GM23338 (cell line): Measurements from ENCODE around the gene PIRT. TPM values are rescaled to one million over a fixed set of nuclear protein-coding genes. Genes with fewer than 3 reads are reported as not detected.

Experiments used
- ATAC-seq: fragments of 200-7000 bp; cut with Tn5 transposase; 3 replicates; pipeline ENCODE4 v1.9.1; 2020
- DNase-seq: peaks from one replicate; pipeline ENCODE4 v3.0.0-alpha.2; 2015; ENCODE audit warnings: low spot score
- H2AFZ ChIP-seq: fragments of 200-600 bp; sonication (generic); 2 replicates; pipeline ENCODE4 v1.8.0; 2016; ENCODE audit warnings: antibody characterized with exemption, mild to moderate bottlenecking, moderate library complexity
- H3F3A ChIP-seq: fragments of 200-600 bp; sonication (generic); replicated peaks from 2 replicates; pipeline ENCODE4 v1.8.0; 2017; ENCODE audit warnings: antibody characterized with exemption, mixed run types, low read depth
- H3K27ac ChIP-seq: fragments of 200-600 bp; sonication (generic); 2 replicates; pipeline ENCODE4 v1.6.1; 2016; ENCODE audit warnings: low read depth
- H3K27me3 ChIP-seq: fragments of 200-600 bp; sonication (generic); 2 replicates; pipeline ENCODE4 v1.8.0; 2016; ENCODE audit warnings: mild to moderate bottlenecking, mixed run types, moderate library complexity; ENCODE audit not compliant: insufficient read depth
- H3K36me3 ChIP-seq: fragments of 200-600 bp; sonication (generic); 2 replicates; pipeline ENCODE4 v1.8.0; 2016; ENCODE audit warnings: mild to moderate bottlenecking; ENCODE audit not compliant: insufficient read depth
- H3K4me1 ChIP-seq: fragments of 200-600 bp; sonication (generic); 2 replicates; pipeline ENCODE4 v1.8.0; 2016; ENCODE audit warnings: mild to moderate bottlenecking, moderate library complexity; ENCODE audit not compliant: insufficient read depth
- H3K4me2 ChIP-seq: fragments of 200-600 bp; sonication (generic); 2 replicates; pipeline ENCODE4 v1.7.1; 2017; ENCODE audit warnings: mixed run types
- H3K4me3 ChIP-seq: fragments of 200-600 bp; sonication (generic); 2 replicates; pipeline ENCODE4 v1.6.1; 2016; ENCODE audit warnings: mixed run types
- H3K79me2 ChIP-seq: fragments of 200-600 bp; sonication (generic); replicated peaks from 2 replicates; pipeline ENCODE4 v1.8.0; 2017; ENCODE audit warnings: mild to moderate bottlenecking; ENCODE audit not compliant: insufficient read depth
- H3K9me2 ChIP-seq: fragments of 200-600 bp; sonication (generic); 2 replicates; pipeline ENCODE4 v1.8.0; 2017; ENCODE audit not compliant: insufficient read depth
- H4K20me1 ChIP-seq: fragments of 200-600 bp; sonication (generic); replicated peaks from 2 replicates; pipeline ENCODE4 v1.8.0; 2017; ENCODE audit warnings: mild to moderate bottlenecking; ENCODE audit not compliant: insufficient read depth
- H3K27ac Mint-ChIP-seq: 2 replicates; pipeline ENCODE4 v1.8.0; 2020; ENCODE audit warnings: inconsistent platforms, mild to moderate bottlenecking, moderate library complexity, mixed read lengths
- H3K27me3 Mint-ChIP-seq: 3 replicates; pipeline ENCODE4 v1.8.0; 2022; ENCODE audit warnings: low read depth, mild to moderate bottlenecking, moderate library complexity, mixed read lengths, inconsistent platforms; ENCODE audit not compliant: insufficient read depth, poor library complexity
- H3K36me3 Mint-ChIP-seq: 3 replicates; pipeline ENCODE4 v1.8.0; 2021; ENCODE audit warnings: low read depth, mild to moderate bottlenecking, inconsistent platforms, moderate library complexity, mixed read lengths
- H3K4me1 Mint-ChIP-seq: 3 replicates; pipeline ENCODE4 v1.8.0; 2020; ENCODE audit warnings: mild to moderate bottlenecking, inconsistent platforms, mixed read lengths
- H3K4me3 Mint-ChIP-seq: 3 replicates; pipeline ENCODE4 v1.8.0; 2021; ENCODE audit warnings: moderate library complexity, mild to moderate bottlenecking, inconsistent platforms, mixed read lengths
- H3K9me3 Mint-ChIP-seq: 3 replicates; pipeline ENCODE4 v1.8.0; 2020; ENCODE audit warnings: moderate library complexity, mild to moderate bottlenecking, inconsistent platforms, mixed read lengths
- CREB1 ChIP-seq: fragments of 250-450 bp; sonication (Bioruptor Pico); IDR thresholded peaks from 2 replicates; pipeline ENCODE4 v1.5.0; 2020; ENCODE audit warnings: low read depth, mild to moderate bottlenecking, moderate library complexity
- CTCF ChIP-seq, 2 experiments: fragments of 200-600 bp in 1 of 2; sonication (generic) in 1 of 2; conservative IDR thresholded peaks; 2 replicates each; pipeline versions ENCODE4 v1.5.1 to v1.6.1; 2016 to 2017; ENCODE audit warnings: antibody characterized with exemption in 2 of 2, low read depth in 2 of 2, mild to moderate bottlenecking in 2 of 2, moderate library complexity in 1 of 2
- ETS1 ChIP-seq: IDR thresholded peaks from 2 replicates; pipeline ENCODE4 v1.6.1; 2016; ENCODE audit warnings: antibody characterized with exemption
- EZH2 ChIP-seq: fragments of 200-600 bp; sonication (generic); IDR thresholded peaks from one replicate; pipeline ENCODE4 v1.8.0; 2017; ENCODE audit warnings: antibody characterized with exemption, mild to moderate bottlenecking, low read depth; ENCODE audit not compliant: unreplicated experiment
- EZH2phosphoT487 ChIP-seq: fragments of 200-600 bp; sonication (generic); IDR thresholded peaks from one replicate; pipeline ENCODE4 v1.8.1; 2018; ENCODE audit warnings: antibody characterized with exemption; ENCODE audit not compliant: unreplicated experiment
- JUNB ChIP-seq: IDR thresholded peaks from one replicate; pipeline ENCODE4 v1.6.1; 2016; ENCODE audit warnings: antibody characterized with exemption; ENCODE audit not compliant: unreplicated experiment
- NANOG ChIP-seq: IDR thresholded peaks from 2 replicates; pipeline ENCODE4 v1.6.1; 2016; ENCODE audit warnings: antibody characterized with exemption, borderline replicate concordance
- POLR2AphosphoS5 ChIP-seq: IDR thresholded peaks from 2 replicates; pipeline ENCODE4 v1.6.1; 2016; ENCODE audit warnings: antibody characterized with exemption, low read depth
- REST ChIP-seq: IDR thresholded peaks from one replicate; pipeline ENCODE4 v1.6.1; 2018; ENCODE audit warnings: antibody characterized with exemption; ENCODE audit not compliant: unreplicated experiment
- STAT1 ChIP-seq: IDR thresholded peaks from one replicate; pipeline ENCODE4 v1.6.1; 2016; ENCODE audit warnings: antibody characterized with exemption; ENCODE audit not compliant: unreplicated experiment
- ZNF114 ChIP-seq: fragments of 250-450 bp; sonication (Bioruptor Pico); IDR thresholded peaks from 2 replicates; pipeline ENCODE4 v1.5.0; 2020; ENCODE audit warnings: mild to moderate bottlenecking, moderate library complexity
- ZNF331 ChIP-seq: fragments of 250-450 bp; sonication (Bioruptor Pico); IDR thresholded peaks from 2 replicates; pipeline ENCODE4 v1.5.0; 2020; ENCODE audit warnings: low read depth, mild to moderate bottlenecking, moderate library complexity
- polyA plus RNA-seq: library from polyadenylated mRNA; unstranded; fragments of >200 nt; fragmentation: Nextera tagmentation; extraction: Ambion mirVana; gene quantifications from 2 replicates; pipeline ENCODE4 v1.2.1, GENCODE V29; 2016
- total RNA-seq: library from RNA; depleted of rRNA; stranded (reverse); fragments of >200 nt; shearing (Covaris generic); gene quantifications from 2 replicates; pipeline ENCODE4 v1.2.3, GENCODE V29; 2014

The PIRT gene
- total and polyA plus RNA-seq, 2 experiments from 2014 or later, result not detected

- no peaks in the 10 kb centered on the region for H3K4me1 Mint-ChIP-seq
- no peak overlapping the region for H3K27ac ChIP-seq
- H3K27ac Mint-ChIP-seq, result no peak overlapping the region
- no peaks in the 10 kb centered on the region for H3K36me3 ChIP-seq
- H3K4me3 ChIP-seq, result no peak overlapping the region
- H3F3A ChIP-seq, result no peaks in the 10 kb centered on the region
- H3K4me3 Mint-ChIP-seq, result no peak overlapping the region
- no peaks in the 10 kb centered on the region for H4K20me1 ChIP-seq
- ATAC-seq (no peak), DNase-seq (no peak)
- H3K36me3 Mint-ChIP-seq, result no peaks in the 10 kb centered on the region
- H3K4me1 ChIP-seq, result no peaks in the 10 kb centered on the region
- no peak for TF ChIP-seq ZNF331 (CRISPR knock-in tag)
- H3K4me2 ChIP-seq, result no peak overlapping the region
- no peaks in the 10 kb centered on the region; the same call in 2 of the 3 replicates for H3K9me3 Mint-ChIP-seq
- H2AFZ ChIP-seq, result no peak overlapping the region; the same call in 1 of the 2 replicates
- H3K27me3 Mint-ChIP-seq, result peaks cover 4% of the 10 kb centered on the region
- no peaks in the 10 kb centered on the region for H3K9me2 ChIP-seq
- H3K27me3 ChIP-seq, result no peaks in the 10 kb centered on the region
- H3K79me2 ChIP-seq, result no peaks in the 10 kb centered on the region
These were observed 22.6 kb downstream of the PIRT start for GRCh38 chr17:10815319-10815718.

GRCh38 chr17:10814075-10814474, 23.8 kb downstream of the PIRT start:
- no peaks in the 10 kb centered on the region for H3K4me1 ChIP-seq
- no peaks in the 10 kb centered on the region for H3K9me2 ChIP-seq
- no peak for ATAC-seq
- H3K79me2 ChIP-seq, result no peaks in the 10 kb centered on the region
- DNase-seq, result no peak
- no peaks in the 10 kb centered on the region for H3K4me1 Mint-ChIP-seq
- H3K27ac ChIP-seq, result no peak overlapping the region
- H3K9me3 Mint-ChIP-seq, result no peaks in the 10 kb centered on the region; the same call in 2 of the 3 replicates
- H3K4me2 ChIP-seq, result no peak overlapping the region
- H3K27me3 Mint-ChIP-seq, result peaks cover 4% of the 10 kb centered on the region
- H3K4me3 Mint-ChIP-seq, result no peak overlapping the region
- H3K27ac Mint-ChIP-seq, result no peak overlapping the region
- no peak overlapping the region for H3K4me3 ChIP-seq
- H3K27me3 ChIP-seq, result no peaks in the 10 kb centered on the region
- no peaks in the 10 kb centered on the region for H3F3A ChIP-seq
- H4K20me1 ChIP-seq, result no peaks in the 10 kb centered on the region
- no peaks in the 10 kb centered on the region for H3K36me3 Mint-ChIP-seq
- no peaks in the 10 kb centered on the region for H3K36me3 ChIP-seq
- H2AFZ ChIP-seq, result no peak overlapping the region
- TF ChIP-seq EZH2phosphoT487 (no peak), REST (no peak), POLR2AphosphoS5 (no peak), CTCF (conservative IDR thresholded peaks at IDR 0.05; ENCODE audit: low read depth in 2 of 2) (no peak), EZH2 (no peak), CREB1 (CRISPR knock-in tag) (no peak), JUNB (no peak), ZNF114 (no peak), ZNF331 (CRISPR knock-in tag) (no peak), STAT1 (no peak), NANOG (no peak), ETS1 (no peak)
